ENCODE measurements around the gene FGFBP3. TPM values are rescaled to one million over a fixed set of nuclear protein-coding genes. Genes with fewer than 3 reads are reported as not detected.

Gene FGFBP3
- total RNA-seq, 1 donor from 2014 or later: 0.81 TPM

- DNase-seq (no peak), ATAC-seq (no peak)
- Histone ChIP-seq H3K27ac (no peak overlapping the region), H3K36me3 (no peaks in the 10 kb centered on the region), H3K4me3 (no peak overlapping the region), H3K9me3 (no peaks in the 10 kb centered on the region), H3K27me3 (no peaks in the 10 kb centered on the region), H3K4me1 (peaks cover 10% of the 10 kb centered on the region)
- intact Hi-C loops (cut with DNase I): no loop called here
- no peak for TF ChIP-seq CTCF (IDR thresholded peaks at IDR 0.05)
These were observed 23.8 kb downstream of the FGFBP3 start for GRCh38 chr10:91885362-91886079.

- Histone ChIP-seq H3K4me1 (peaks cover 10% of the 10 kb centered on the region), H3K4me3 (no peak overlapping the region), H3K36me3 (no peaks in the 10 kb centered on the region), H3K9me3 (no peaks in the 10 kb centered on the region), H3K27me3 (no peaks in the 10 kb centered on the region), H3K27ac (no peak overlapping the region)
- intact Hi-C loops (cut with DNase I): no loop called here
- ATAC-seq: no peak
- no peak for TF ChIP-seq CTCF (IDR thresholded peaks at IDR 0.05)
- DNase-seq: no peak
These were observed 24.8 kb downstream of the FGFBP3 start for GRCh38 chr10:91884536-91884935.

- TF ChIP-seq CTCF (IDR thresholded peaks at IDR 0.05): no peak
- no peaks in the 10 kb centered on the region for H3K36me3 ChIP-seq
- no peak overlapping the region for H3K4me3 ChIP-seq
- no peaks in the 10 kb centered on the region for H3K27me3 ChIP-seq
- DNase-seq: no peak
- H3K4me1 ChIP-seq: peaks cover 10% of the 10 kb centered on the region
- intact Hi-C loops (cut with DNase I): no loop called here
- no peak overlapping the region for H3K27ac ChIP-seq
- ATAC-seq: peak; percentile 80
- no peaks in the 10 kb centered on the region for H3K9me3 ChIP-seq
These were observed 25.5 kb downstream of the FGFBP3 start for GRCh38 chr10:91883549-91884444.

GRCh38 chr10:91880310-91880709 is 29.0 kb downstream of the FGFBP3 start:
- H3K36me3 ChIP-seq: no peaks in the 10 kb centered on the region
- H3K27ac ChIP-seq: no peak overlapping the region
- DNase-seq: no peak
- H3K27me3 ChIP-seq: no peaks in the 10 kb centered on the region
- H3K9me3 ChIP-seq: no peaks in the 10 kb centered on the region
- intact Hi-C loops (cut with DNase I): no loop called here
- H3K4me3 ChIP-seq: no peak overlapping the region
- no peak for ATAC-seq
- no peak for TF ChIP-seq CTCF (IDR thresholded peaks at IDR 0.05)
- no peaks in the 10 kb centered on the region for H3K4me1 ChIP-seq

GRCh38 chr10:91879515-91880170 is 29.6 kb downstream of the FGFBP3 start:
- no peak for TF ChIP-seq CTCF (IDR thresholded peaks at IDR 0.05)
- Histone ChIP-seq H3K36me3 (no peaks in the 10 kb centered on the region), H3K27ac (no peak overlapping the region), H3K27me3 (no peaks in the 10 kb centered on the region), H3K4me1 (no peaks in the 10 kb centered on the region), H3K9me3 (no peaks in the 10 kb centered on the region), H3K4me3 (no peak overlapping the region)
- intact Hi-C loops (cut with DNase I): no loop called here
- DNase-seq (no peak), ATAC-seq (no peak)

Data from upper lobe of right lung (tissue), 1 donor.